COLO668 (cell line): Measurements from ENCODE around the gene CALHM4.
A peak's percentile ranks its signal among the peaks of the same experiment; 100 is the strongest.
"Not testable (repeated sequence)": the region's sequence is repeated elsewhere in the genome, so short reads cannot be mapped to it uniquely, and the experiment has no call there.

ENCODE experiments used
- DNase-seq: peaks from one replicate; lab custom pipeline; 2025; ENCODE audit not compliant: unreplicated experiment; lab: John Stamatoyannopoulos, UW

Gene CALHM4

GRCh38 chr6:116572162-116572561 lies 18.6 kb downstream of the CALHM4 start:
- peak; percentile 18 for DNase-seq

- no peak for DNase-seq
Observed at GRCh38 chr6:116575227-116575626, 21.7 kb downstream of the CALHM4 start.

- DNase-seq, result no peak
Observed at GRCh38 chr6:116577486-116577885, 23.9 kb downstream of the CALHM4 start.

- DNase-seq, result no peak
Observed at GRCh38 chr6:116578335-116578734, 24.8 kb downstream of the CALHM4 start.

- no peak for DNase-seq
Observed at GRCh38 chr6:116579143-116579542, 25.6 kb downstream of the CALHM4 start.

- no peak for DNase-seq
Observed at GRCh38 chr6:116580198-116580597, 26.6 kb downstream of the CALHM4 start.

GRCh38 chr6:116586276-116586675 lies 32.7 kb downstream of the CALHM4 start:
- DNase-seq, result no peak

- DNase-seq, result no peak
Observed at GRCh38 chr6:116586738-116587137, 33.2 kb downstream of the CALHM4 start.

- DNase-seq, result no peak
Observed at GRCh38 chr6:116595247-116595646, 41.7 kb downstream of the CALHM4 start.

GRCh38 chr6:116596815-116597214 lies 43.3 kb downstream of the CALHM4 start:
- DNase-seq, result no peak

- not testable (repeated sequence) for DNase-seq
Observed at GRCh38 chr6:116603916-116604315, 50.4 kb downstream of the CALHM4 start.

- DNase-seq, result not testable (repeated sequence)
Observed at GRCh38 chr6:116604868-116605267, 51.3 kb downstream of the CALHM4 start.

- no peak for DNase-seq
Observed at GRCh38 chr6:116605935-116606334, 52.4 kb downstream of the CALHM4 start.
